DOHH2 (cell line): ENCODE results near the gene NELFCD.

Source experiments
- H3F3A ChIP-seq: fragments of 200-600 bp; sonication (generic), shearing (Covaris generic); 2 replicates; pipeline ENCODE4 v1.6.0; 2016; ENCODE audit warnings: antibody characterized with exemption, mild to moderate bottlenecking; ENCODE audit not compliant: control insufficient read depth, insufficient read depth
- H3K27ac ChIP-seq: fragments of 200-600 bp; sonication (generic); 2 replicates; pipeline ENCODE4 v1.5.1; 2014; ENCODE audit warnings: low read depth, mild to moderate bottlenecking, low read length, moderate library complexity
- H3K27me3 ChIP-seq: fragments of 200-600 bp; sonication (generic); 2 replicates; pipeline ENCODE4 v1.6.1; 2014; ENCODE audit warnings: mild to moderate bottlenecking, low read length, mixed read lengths; ENCODE audit not compliant: control insufficient read depth
- H3K36me3 ChIP-seq: fragments of 200-600 bp; sonication (generic); 2 replicates; pipeline ENCODE4 v1.6.1; 2014; ENCODE audit warnings: mild to moderate bottlenecking, low read length, moderate library complexity, mixed read lengths; ENCODE audit not compliant: control insufficient read depth
- H3K4me1 ChIP-seq: fragments of 200-600 bp; sonication (generic); 2 replicates; pipeline ENCODE4 v1.6.1; 2014; ENCODE audit warnings: mild to moderate bottlenecking, low read length, mixed read lengths; ENCODE audit not compliant: control insufficient read depth
- H3K4me2 ChIP-seq: fragments of 200-600 bp; sonication (generic); 2 replicates; pipeline ENCODE4 v1.6.0; 2014; ENCODE audit warnings: mild to moderate bottlenecking, low read length, moderate library complexity
- H3K4me3 ChIP-seq: fragments of 200-600 bp; sonication (generic); 2 replicates; pipeline ENCODE4 v1.5.1; 2014; ENCODE audit warnings: mild to moderate bottlenecking, low read length, mixed read lengths
- H3K79me2 ChIP-seq: fragments of 200-600 bp; sonication (generic); 2 replicates; pipeline ENCODE4 v1.6.1; 2014; ENCODE audit warnings: mild to moderate bottlenecking, low read length, mixed read lengths; ENCODE audit not compliant: control insufficient read depth
- H3K9me2 ChIP-seq: fragments of 200-600 bp; sonication (generic); replicated peaks from 2 replicates; pipeline ENCODE4 v1.6.1; 2014; ENCODE audit warnings: mild to moderate bottlenecking, low read length, mixed read lengths; ENCODE audit not compliant: control insufficient read depth
- H3K9me3 ChIP-seq: fragments of 200-600 bp; sonication (generic); 2 replicates; pipeline ENCODE4 v1.6.1; 2014; ENCODE audit warnings: antibody characterized with exemption, low read length, mixed read lengths; ENCODE audit not compliant: control insufficient read depth, insufficient read depth
- H4K20me1 ChIP-seq: fragments of 200-600 bp; sonication (generic); 2 replicates; pipeline ENCODE4 v1.6.0; 2014; ENCODE audit warnings: low read depth, mild to moderate bottlenecking, antibody characterized with exemption, low read length, moderate library complexity; ENCODE audit not compliant: control insufficient read depth, insufficient read depth
- EZH2phosphoT487 ChIP-seq: fragments of 200-600 bp; sonication (generic); IDR thresholded peaks from 2 replicates; pipeline ENCODE4 v1.6.1; 2017; ENCODE audit warnings: borderline replicate concordance, mild to moderate bottlenecking, antibody characterized with exemption, low read length, moderate library complexity, mixed read lengths
- TF ChIP-seq, protein P1 (sequence below): fragments of 200-600 bp; sonication (generic); IDR thresholded peaks from one replicate; pipeline ENCODE4 v1.5.1; 2014; ENCODE audit warnings: antibody characterized with exemption, mild to moderate bottlenecking, low read depth, low read length; ENCODE audit not compliant: poor library complexity, severe bottlenecking

Gene NELFCD

DNA sequence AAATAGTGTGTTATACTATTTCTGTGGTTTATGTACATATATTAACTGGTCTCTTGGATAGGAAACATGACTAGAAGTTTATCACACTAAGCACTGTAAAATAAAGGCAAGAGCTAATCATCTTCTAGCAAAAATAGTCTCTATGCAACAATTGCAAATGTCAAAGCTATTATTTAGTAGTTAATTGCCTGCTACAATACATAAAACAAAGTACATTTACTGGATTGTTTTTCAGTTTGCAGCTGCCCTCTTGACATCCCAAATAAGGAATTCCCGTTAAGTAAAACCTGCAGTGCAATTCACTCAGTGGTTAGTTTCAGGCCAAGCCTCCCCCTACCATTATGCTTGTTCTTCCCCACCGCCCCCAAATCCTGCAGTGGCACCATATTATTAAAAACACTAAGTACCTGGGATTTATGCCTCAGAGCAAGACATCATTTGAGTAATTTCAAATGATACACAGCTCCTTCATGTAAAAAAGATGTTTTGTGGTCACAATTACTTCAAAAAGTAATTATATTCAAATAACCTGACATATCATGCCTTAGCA is 52.6 kb downstream of the NELFCD start:
- H3K4me1 ChIP-seq, result peaks cover 47% of the 10 kb centered on the region
- TF ChIP-seq, protein P1, sequence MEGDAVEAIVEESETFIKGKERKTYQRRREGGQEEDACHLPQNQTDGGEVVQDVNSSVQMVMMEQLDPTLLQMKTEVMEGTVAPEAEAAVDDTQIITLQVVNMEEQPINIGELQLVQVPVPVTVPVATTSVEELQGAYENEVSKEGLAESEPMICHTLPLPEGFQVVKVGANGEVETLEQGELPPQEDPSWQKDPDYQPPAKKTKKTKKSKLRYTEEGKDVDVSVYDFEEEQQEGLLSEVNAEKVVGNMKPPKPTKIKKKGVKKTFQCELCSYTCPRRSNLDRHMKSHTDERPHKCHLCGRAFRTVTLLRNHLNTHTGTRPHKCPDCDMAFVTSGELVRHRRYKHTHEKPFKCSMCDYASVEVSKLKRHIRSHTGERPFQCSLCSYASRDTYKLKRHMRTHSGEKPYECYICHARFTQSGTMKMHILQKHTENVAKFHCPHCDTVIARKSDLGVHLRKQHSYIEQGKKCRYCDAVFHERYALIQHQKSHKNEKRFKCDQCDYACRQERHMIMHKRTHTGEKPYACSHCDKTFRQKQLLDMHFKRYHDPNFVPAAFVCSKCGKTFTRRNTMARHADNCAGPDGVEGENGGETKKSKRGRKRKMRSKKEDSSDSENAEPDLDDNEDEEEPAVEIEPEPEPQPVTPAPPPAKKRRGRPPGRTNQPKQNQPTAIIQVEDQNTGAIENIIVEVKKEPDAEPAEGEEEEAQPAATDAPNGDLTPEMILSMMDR, result no peak
- TF ChIP-seq EZH2phosphoT487, result no peak
- H3K79me2 ChIP-seq, result peaks cover 66% of the 10 kb centered on the region
- H3K4me3 ChIP-seq, result no peak overlapping the region
- no peaks in the 10 kb centered on the region for H3K9me3 ChIP-seq
- no peaks in the 10 kb centered on the region for H3K27me3 ChIP-seq
- peak overlapping the region; percentile 92 for H3K4me2 ChIP-seq
- peaks cover 43% of the 10 kb centered on the region for H3F3A ChIP-seq
- H4K20me1 ChIP-seq, result peaks cover 23% of the 10 kb centered on the region
- H3K27ac ChIP-seq, result no peak overlapping the region
- H3K36me3 ChIP-seq, result peaks cover 89% of the 10 kb centered on the region
- H3K9me2 ChIP-seq, result no peaks in the 10 kb centered on the region

GRCh38 chr20:59035381-59035780 is 54.3 kb downstream of the NELFCD start:
- Histone ChIP-seq H3K9me3 (no peaks in the 10 kb centered on the region), H3K9me2 (no peaks in the 10 kb centered on the region), H3K4me2 (no peak overlapping the region), H3F3A (peaks cover 40% of the 10 kb centered on the region), H3K36me3 (peaks cover 89% of the 10 kb centered on the region), H3K27me3 (no peaks in the 10 kb centered on the region), H4K20me1 (peaks cover 13% of the 10 kb centered on the region), H3K79me2 (peaks cover 66% of the 10 kb centered on the region), H3K4me1 (peaks cover 43% of the 10 kb centered on the region), H3K4me3 (no peak overlapping the region), H3K27ac (no peak overlapping the region)
- TF ChIP-seq EZH2phosphoT487, result no peak
- TF ChIP-seq, protein P1, result no peak

- Histone ChIP-seq H3K79me2 (peaks cover 68% of the 10 kb centered on the region), H3K4me2 (no peak overlapping the region), H3K9me2 (no peaks in the 10 kb centered on the region), H3K27me3 (no peaks in the 10 kb centered on the region), H3K27ac (no peak overlapping the region), H3K4me3 (no peak overlapping the region), H3K4me1 (peaks cover 47% of the 10 kb centered on the region), H3K36me3 (peaks cover 92% of the 10 kb centered on the region), H4K20me1 (peaks cover 11% of the 10 kb centered on the region), H3F3A (peaks cover 37% of the 10 kb centered on the region), H3K9me3 (no peaks in the 10 kb centered on the region)
- TF ChIP-seq EZH2phosphoT487, result no peak
- TF ChIP-seq, protein P1, result no peak
Observed at GRCh38 chr20:59037386-59037785, 56.3 kb downstream of the NELFCD start.
